GM18499 (cell line): ENCODE data around the gene NUBPL.
"Not testable (repeated sequence)": the region's sequence is repeated elsewhere in the genome, so short reads cannot be mapped to it uniquely, and the experiment has no call there.

Source experiments
- ATAC-seq: cut with Tn5 transposase; IDR thresholded peaks from one replicate; pipeline ENCODE4 v1.9.1; 2021; ENCODE audit warnings: moderate number of reproducible peaks; ENCODE audit not compliant: insufficient read depth, unreplicated experiment

The NUBPL gene

GRCh38 chr14:31864937-31865855 is 304.0 kb downstream of the NUBPL start:
- no peak for ATAC-seq

DNA sequence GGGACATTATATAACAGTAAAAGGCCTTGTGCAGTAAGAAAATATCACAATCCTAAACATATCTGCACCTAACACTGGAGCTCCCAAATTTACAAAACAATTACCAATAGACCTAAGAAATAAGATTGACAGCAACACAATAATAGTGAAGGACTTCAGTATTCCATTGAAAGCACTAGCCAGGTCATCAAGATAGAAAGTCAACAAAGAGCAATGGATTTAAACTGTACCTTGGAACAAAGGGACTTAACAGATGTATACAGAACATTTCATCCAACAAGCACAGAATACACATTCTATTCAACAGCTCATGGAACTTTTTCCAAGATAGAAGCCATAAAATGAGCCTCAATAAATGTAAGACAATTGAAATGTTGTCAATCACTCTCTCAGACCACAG is 306.4 kb downstream of the NUBPL start:
- no peak for ATAC-seq

DNA sequence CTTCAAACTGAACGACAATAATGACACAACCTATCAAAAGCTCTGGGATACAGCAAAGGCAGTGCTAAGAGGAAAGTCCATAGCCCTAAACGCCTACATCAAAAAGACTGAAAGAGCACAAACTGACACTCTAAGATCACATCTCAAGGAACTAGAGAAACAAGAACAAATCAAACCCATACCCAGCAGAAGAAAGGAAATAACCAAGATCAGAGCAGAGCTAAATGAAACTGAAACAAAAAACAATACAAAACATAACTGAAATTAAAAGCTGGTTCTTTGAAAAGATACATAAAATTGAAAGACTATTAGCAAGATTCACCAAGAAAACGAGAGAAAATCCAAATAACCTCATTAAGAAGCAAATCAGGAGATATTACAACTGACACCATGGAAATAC is 306.9 kb downstream of the NUBPL start:
- not testable (repeated sequence) for ATAC-seq

GRCh38 chr14:31876741-31877140 is 315.5 kb downstream of the NUBPL start:
- no peak for ATAC-seq

DNA sequence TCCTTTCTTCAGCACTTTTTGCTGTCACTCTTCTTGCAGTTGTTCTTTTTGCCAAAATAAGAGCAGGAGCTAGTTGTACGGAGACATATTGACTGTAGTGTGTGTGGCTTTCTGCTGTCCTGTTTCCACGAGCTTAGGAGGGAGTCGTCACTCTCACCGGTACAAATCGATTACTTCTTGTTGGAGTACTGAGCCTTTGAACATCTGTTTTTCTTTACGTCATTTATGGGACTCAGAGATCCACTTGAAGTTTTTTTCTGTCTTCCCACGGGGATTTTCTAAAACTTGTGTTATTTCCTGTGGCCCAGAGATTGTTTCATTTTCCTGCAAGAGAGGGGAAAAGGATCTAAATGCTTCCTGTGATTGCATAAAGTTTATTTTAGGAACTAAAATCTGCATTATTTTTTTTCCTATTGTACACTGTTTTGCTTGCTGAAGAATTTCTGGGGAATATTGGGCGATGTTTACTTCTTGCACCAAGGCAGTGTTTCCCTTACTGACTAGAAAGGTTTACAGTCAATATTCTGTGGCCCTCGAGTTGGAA is 316.1 kb downstream of the NUBPL start:
- no peak for ATAC-seq

GRCh38 chr14:31879661-31880348 is 318.6 kb downstream of the NUBPL start:
- ATAC-seq: no peak

- no peak for ATAC-seq
Measured at GRCh38 chr14:31880935-31881334, 319.7 kb downstream of the NUBPL start.

DNA sequence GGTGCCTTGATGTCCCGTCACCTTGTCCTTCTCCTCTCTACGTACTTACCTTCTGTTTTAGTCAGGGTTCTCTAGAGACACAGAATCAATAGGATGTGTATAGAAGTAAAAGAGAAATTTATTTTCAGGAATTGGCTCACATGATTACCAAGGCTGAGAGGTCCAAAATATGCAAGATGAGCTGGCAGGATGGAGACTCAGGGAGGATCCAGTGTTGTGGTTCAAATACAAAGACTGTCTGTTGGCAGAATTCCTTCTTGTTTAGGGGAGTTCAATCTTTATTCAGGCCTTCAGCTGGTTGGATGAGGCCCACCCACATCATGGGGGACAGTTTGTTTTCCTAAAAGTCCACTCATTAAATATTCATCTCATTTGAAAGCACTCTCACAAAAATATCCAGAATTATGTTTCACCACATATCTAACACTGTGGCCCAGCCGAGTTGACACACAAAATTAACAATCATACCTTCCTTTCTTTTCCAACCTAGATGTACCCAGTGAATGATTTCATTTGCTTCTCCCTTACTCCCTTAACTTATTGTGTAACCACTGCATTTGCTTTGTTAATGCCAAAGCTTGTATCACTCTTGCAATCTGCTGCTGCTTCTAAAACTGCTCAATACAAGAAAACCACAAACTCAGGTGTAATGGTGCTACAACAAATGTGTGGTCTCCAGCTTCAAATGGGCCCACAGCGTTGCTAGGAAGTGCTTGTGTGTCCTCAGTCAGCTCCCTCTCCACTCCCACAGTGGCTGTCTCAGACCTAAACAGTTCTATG is 320.5 kb downstream of the NUBPL start:
- no peak for ATAC-seq

- ATAC-seq: no peak
Measured at GRCh38 chr14:31884238-31884637, 323.0 kb downstream of the NUBPL start.

- ATAC-seq: no peak
Measured at GRCh38 chr14:31884776-31885379, 323.7 kb downstream of the NUBPL start.

- ATAC-seq: no peak
Measured at GRCh38 chr14:31886156-31886835, 325.1 kb downstream of the NUBPL start.

DNA sequence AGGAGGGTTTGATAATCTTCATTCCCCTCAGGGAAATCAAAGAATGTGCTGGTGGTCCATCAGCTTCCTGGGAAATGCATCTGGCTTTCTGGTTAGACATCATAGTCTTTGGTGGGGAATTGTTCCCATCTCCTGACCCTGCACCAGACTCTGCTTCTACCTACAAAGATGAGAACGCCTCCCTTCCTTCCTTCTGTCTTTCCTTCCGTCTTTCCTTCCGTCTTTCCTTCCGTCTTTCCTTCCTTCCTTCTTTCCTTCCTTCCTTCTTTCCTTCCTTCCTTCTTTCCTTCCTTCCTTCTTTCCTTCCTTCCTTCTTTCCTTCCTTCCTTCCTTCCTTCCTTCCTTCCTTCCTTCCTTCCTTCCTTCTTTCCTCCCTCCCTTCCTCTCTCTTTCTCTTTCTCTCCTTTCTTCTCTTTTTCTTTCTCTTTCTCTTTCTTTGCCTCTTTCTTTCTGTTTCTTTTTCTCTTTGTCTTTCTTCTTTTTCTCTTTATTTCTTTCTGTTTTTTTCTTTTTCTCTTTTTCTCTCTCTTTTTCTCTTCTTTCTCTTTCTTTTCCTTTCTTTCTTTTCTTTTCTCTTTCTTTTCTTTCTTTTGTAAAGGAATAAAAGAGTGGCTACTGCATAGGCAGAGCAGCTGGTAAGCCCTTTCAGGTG is 326.9 kb downstream of the NUBPL start:
- ATAC-seq: no peak

DNA sequence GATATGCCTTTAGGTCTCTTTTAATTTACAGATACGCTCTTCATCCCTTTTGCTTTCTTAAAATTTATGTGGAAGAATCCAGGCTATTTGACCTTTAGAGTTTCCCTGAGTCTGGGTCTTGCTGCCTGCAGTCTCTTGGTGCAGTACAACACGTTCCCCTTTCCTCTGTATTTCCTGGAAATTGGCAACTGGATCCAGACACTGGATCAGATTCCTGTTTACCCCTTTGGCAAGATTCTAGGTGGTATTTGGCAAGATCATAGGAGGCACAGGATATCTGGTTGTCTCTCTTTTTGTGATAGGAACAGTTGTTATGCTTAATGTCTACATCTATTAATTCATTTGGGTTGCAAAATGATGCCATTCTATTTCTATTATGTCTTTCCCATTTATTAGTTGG is 328.1 kb downstream of the NUBPL start:
- ATAC-seq: no peak

DNA sequence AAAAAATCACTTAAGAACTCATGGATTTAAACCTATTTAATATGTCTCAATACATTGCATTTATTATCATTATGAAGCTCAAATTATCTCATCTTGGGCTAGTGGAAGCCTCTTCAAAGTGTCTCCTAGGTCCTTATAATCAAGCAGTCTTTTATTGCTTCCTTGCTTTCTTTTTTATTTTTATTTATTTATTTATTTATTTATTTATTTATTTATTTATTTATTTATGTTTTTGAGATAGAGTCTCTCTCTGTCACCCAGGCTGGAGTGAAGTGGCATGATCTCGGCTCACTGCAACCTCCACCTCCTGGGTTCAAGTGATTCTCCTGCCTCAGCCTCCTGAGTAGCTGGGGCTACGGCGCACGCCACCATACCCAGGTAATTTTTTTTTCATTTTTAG is 329.0 kb downstream of the NUBPL start:
- ATAC-seq: not testable (repeated sequence)

- no peak for ATAC-seq
Measured at GRCh38 chr14:31893221-31893757, 332.1 kb downstream of the NUBPL start.

- no peak for ATAC-seq
Measured at GRCh38 chr14:31894351-31894750, 333.1 kb downstream of the NUBPL start.

DNA sequence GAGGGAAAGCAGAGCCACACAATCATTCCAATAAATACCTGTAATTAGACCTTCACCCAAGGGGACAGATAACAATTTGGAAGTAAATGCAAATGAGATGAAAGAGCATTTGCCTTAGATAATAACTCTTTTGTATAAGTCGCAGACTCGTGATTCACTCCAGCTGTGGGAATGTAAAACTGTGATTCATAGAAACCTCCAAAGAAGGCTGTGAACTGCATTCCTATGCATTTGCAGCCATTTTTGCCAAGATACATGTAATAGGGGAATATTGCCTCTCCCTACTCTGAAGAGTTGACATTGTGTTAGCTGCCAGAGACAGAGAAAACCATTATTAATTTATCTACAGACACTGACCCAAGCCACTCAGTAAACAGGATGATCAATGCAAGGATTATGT is 334.0 kb downstream of the NUBPL start:
- ATAC-seq: no peak

DNA sequence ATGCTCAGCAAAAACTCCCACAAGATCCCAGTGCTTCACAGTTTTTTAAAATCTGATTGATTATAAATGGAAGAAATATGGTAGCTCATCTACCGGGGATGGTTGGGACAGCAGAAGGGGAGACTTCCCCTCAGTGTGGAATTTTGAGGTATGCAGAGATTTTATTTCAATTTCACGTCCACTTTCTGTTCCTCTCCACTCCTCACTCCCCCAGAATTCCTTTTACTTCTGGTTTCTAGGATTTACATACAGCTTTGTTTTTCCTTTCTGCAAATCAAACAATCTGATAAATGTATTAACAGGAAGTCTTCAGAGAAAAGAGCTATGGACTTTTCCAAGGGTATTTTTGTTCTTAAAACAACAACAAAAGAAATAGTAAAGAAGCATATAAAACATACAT is 334.4 kb downstream of the NUBPL start:
- ATAC-seq: no peak
